Measurements from ENCODE around the gene CYTL1. TPM values are rescaled to one million over a fixed set of nuclear protein-coding genes. Genes with fewer than 3 reads are reported as not detected.
"Not testable (repeated sequence)": the region's sequence is repeated elsewhere in the genome, so short reads cannot be mapped to it uniquely, and the experiment has no call there.

Gene CYTL1, protein sequence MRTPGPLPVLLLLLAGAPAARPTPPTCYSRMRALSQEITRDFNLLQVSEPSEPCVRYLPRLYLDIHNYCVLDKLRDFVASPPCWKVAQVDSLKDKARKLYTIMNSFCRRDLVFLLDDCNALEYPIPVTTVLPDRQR
- 10.5 TPM for polyA plus RNA-seq (2013, experiment 1 of 2)
- polyA plus RNA-seq (2013, experiment 2 of 2): 11.0 TPM

DNA sequence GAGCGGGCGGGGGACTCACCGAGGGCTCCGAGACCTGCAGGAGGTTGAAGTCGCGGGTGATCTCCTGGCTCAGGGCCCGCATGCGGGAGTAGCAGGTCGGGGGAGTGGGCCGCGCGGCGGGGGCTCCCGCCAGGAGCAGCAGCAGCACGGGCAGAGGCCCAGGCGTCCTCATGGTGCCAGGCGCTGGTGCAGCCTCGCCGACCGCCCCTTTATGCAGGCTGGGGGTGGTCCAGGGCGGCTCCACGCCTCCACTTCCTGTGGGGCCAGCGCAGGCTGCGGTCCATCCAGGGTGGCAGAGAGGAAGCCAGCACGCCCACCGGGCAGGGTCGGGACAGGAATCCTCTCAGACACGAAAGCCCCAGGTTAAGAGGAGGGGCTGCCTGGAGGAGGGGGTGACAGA, at the start of gene CYTL1:
CYTL1 (minus strand) TSS at position 185 of the 400 bp plus-strand sequence; CDS start at position 172, 13 bp downstream.
- Histone ChIP-seq H3K23ac (ENCODE audit: low read length) (no peak within 1 kb of the TSS), H3K4me1 (ENCODE audit: control insufficient read depth, low read depth, low read length) (peaks cover 2% of the 10 kb centered on the region), H4K5ac (ENCODE audit: low read length) (no peak within 1 kb of the TSS), H2BK15ac (replicated peaks; ENCODE audit: low read depth) (no peak within 1 kb of the TSS), H3K4me3 (ENCODE audit: low read length) (no peak within 1 kb of the TSS), H2BK120ac (ENCODE audit: low read depth, low read length) (no peak within 1 kb of the TSS), H3K27me3 (ENCODE audit: insufficient read depth, low read length, poor library complexity) (no peaks in the 10 kb centered on the region), H3K36me3 (ENCODE audit: control insufficient read depth, insufficient read depth, low read length) (no peaks in the 10 kb centered on the region), H3K4ac (ENCODE audit: low read depth, low read length) (no peak within 1 kb of the TSS), H3K18ac (ENCODE audit: low read length) (no peak within 1 kb of the TSS), H3K79me2 (ENCODE audit: control insufficient read depth, insufficient read depth, low read length) (no peaks in the 10 kb centered on the region), H2BK5ac (ENCODE audit: low read length) (no peak within 1 kb of the TSS), H3K4me2 (ENCODE audit: low read length) (peak within 1 kb of the TSS; percentile 65), H3K27ac (ENCODE audit: low read depth, low read length) (no peak within 1 kb of the TSS), H3K56ac (ENCODE audit: low read length) (peak within 1 kb of the TSS; percentile 77), H3K79me1 (ENCODE audit: low read length) (no peaks in the 10 kb centered on the region), H2AK5ac (ENCODE audit: low read length) (no peak within 1 kb of the TSS), H3K9ac (ENCODE audit: low read length) (peak within 1 kb of the TSS; percentile 55), H4K8ac (ENCODE audit: low read depth, low read length) (no peak within 1 kb of the TSS)
- peak; percentile 31 for DNase-seq
- WGBS (ENCODE audit: extremely low coverage, insufficient coverage, low lambda C conversion rate): no CpG with 5 or more reads among the region's 28 CpGs

DNA sequence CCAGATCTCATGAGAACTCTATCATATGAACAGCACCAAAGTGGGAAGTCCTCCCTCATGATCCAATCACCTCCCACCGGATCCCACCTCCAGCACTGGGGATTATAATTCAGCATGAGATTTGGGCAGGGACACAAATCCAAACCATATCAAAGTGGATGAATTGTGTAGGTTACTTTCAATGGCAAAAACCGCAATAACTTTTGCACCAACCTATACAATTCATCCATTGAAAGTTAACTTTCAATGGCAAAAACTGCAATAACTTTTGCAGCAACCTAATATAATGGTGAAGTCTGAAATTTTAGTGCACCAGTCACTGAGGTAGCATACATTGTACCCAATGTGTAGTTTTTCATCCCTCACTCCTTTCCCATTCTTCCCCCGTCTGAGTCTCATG, 48.6 kb upstream of the CYTL1 start:
- no peak overlapping the region for H4K8ac ChIP-seq (ENCODE audit: low read depth, low read length)
- no peak overlapping the region for H4K5ac ChIP-seq (ENCODE audit: low read length)
- H3K79me1 ChIP-seq (ENCODE audit: low read length): no peaks in the 10 kb centered on the region
- no peak overlapping the region for H3K27ac ChIP-seq (ENCODE audit: low read depth, low read length)
- H3K56ac ChIP-seq (ENCODE audit: low read length): no peak overlapping the region
- H3K4me1 ChIP-seq (ENCODE audit: control insufficient read depth, low read depth, low read length): no peaks in the 10 kb centered on the region
- no peak overlapping the region for H2AK5ac ChIP-seq (ENCODE audit: low read length)
- H3K36me3 ChIP-seq (ENCODE audit: control insufficient read depth, insufficient read depth, low read length): no peaks in the 10 kb centered on the region
- no peak overlapping the region for H3K9ac ChIP-seq (ENCODE audit: low read length)
- H3K23ac ChIP-seq (ENCODE audit: low read length): no peak overlapping the region
- H3K79me2 ChIP-seq (ENCODE audit: control insufficient read depth, insufficient read depth, low read length): no peaks in the 10 kb centered on the region
- H2BK15ac ChIP-seq (replicated peaks; ENCODE audit: low read depth): no peak overlapping the region
- H3K18ac ChIP-seq (ENCODE audit: low read length): no peak overlapping the region
- H2BK5ac ChIP-seq (ENCODE audit: low read length): no peak overlapping the region
- H3K4ac ChIP-seq (ENCODE audit: low read depth, low read length): no peak overlapping the region
- DNase-seq: no peak
- H3K4me2 ChIP-seq (ENCODE audit: low read length): no peak overlapping the region
- H3K4me3 ChIP-seq (ENCODE audit: low read length): no peak overlapping the region
- no peaks in the 10 kb centered on the region for H3K27me3 ChIP-seq (ENCODE audit: insufficient read depth, low read length, poor library complexity)
- H2BK120ac ChIP-seq (ENCODE audit: low read depth, low read length): no peak overlapping the region
- no CpG with 5 or more reads among the region's 3 CpGs for WGBS (ENCODE audit: extremely low coverage, insufficient coverage, low lambda C conversion rate)

DNA sequence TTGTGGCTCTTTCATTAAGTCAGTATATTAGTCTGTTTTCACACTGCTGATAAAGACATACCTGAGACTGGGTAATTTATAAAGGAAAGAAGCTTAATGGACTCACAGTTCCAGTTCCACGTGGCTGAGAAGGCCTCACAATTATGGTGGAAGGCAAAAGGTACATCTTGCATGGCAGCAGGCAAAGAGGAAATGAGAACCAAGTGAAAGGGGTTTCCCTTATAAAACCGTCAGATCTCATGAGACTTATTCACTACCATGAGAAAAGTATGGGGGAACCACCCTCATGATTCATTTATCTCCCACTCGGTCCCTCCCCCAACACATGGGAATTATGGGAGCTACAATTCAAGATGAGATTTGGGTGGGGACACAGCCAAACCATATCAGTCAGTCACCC, 47.7 kb upstream of the CYTL1 start:
- H4K8ac ChIP-seq (ENCODE audit: low read depth, low read length); H2BK5ac ChIP-seq (ENCODE audit: low read length); H4K5ac ChIP-seq (ENCODE audit: low read length); H3K4me3 ChIP-seq (ENCODE audit: low read length); H3K27ac ChIP-seq (ENCODE audit: low read depth, low read length); H3K23ac ChIP-seq (ENCODE audit: low read length); H2BK15ac ChIP-seq (replicated peaks; ENCODE audit: low read depth); H3K4ac ChIP-seq (ENCODE audit: low read depth, low read length); H3K36me3 ChIP-seq (ENCODE audit: control insufficient read depth, insufficient read depth, low read length); H3K27me3 ChIP-seq (ENCODE audit: insufficient read depth, low read length, poor library complexity); DNase-seq; H3K4me2 ChIP-seq (ENCODE audit: low read length); H2AK5ac ChIP-seq (ENCODE audit: low read length); H3K79me1 ChIP-seq (ENCODE audit: low read length); H3K79me2 ChIP-seq (ENCODE audit: control insufficient read depth, insufficient read depth, low read length); H2BK120ac ChIP-seq (ENCODE audit: low read depth, low read length); H3K18ac ChIP-seq (ENCODE audit: low read length); H3K9ac ChIP-seq (ENCODE audit: low read length); H3K56ac ChIP-seq (ENCODE audit: low read length); H3K4me1 ChIP-seq (ENCODE audit: control insufficient read depth, low read depth, low read length): not testable (repeated sequence)
- WGBS (ENCODE audit: extremely low coverage, insufficient coverage, low lambda C conversion rate): no CpG with 5 or more reads among the region's 3 CpGs

DNA sequence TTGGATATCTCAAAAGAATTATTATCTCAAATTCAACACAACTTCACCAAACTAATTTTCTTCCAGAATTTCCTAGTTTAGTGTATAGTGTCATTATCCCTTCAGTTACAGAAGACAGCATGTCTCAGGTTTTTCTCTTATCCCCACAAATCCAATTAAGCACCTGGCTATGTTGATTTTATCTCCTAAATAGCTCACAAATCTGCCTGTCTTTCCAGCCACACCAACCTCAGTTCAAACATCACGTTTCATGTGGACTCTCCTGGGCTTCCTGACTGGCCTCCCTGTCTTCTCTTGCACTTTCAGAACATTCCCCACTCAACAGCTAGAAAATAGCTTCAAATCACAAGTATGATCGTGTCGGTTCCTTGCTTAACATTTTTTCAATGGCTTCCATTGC, 46.8 kb upstream of the CYTL1 start:
- no peak overlapping the region for H2AK5ac ChIP-seq (ENCODE audit: low read length)
- no peak overlapping the region for H3K27ac ChIP-seq (ENCODE audit: low read depth, low read length)
- no peak overlapping the region for H4K5ac ChIP-seq (ENCODE audit: low read length)
- H3K79me1 ChIP-seq (ENCODE audit: low read length): no peaks in the 10 kb centered on the region
- H4K8ac ChIP-seq (ENCODE audit: low read depth, low read length): no peak overlapping the region
- no peak overlapping the region for H2BK15ac ChIP-seq (replicated peaks; ENCODE audit: low read depth)
- H2BK5ac ChIP-seq (ENCODE audit: low read length): no peak overlapping the region
- H3K4me2 ChIP-seq (ENCODE audit: low read length): no peak overlapping the region
- H3K4ac ChIP-seq (ENCODE audit: low read depth, low read length): no peak overlapping the region
- H3K27me3 ChIP-seq (ENCODE audit: insufficient read depth, low read length, poor library complexity): no peaks in the 10 kb centered on the region
- H3K23ac ChIP-seq (ENCODE audit: low read length): no peak overlapping the region
- no peak overlapping the region for H3K56ac ChIP-seq (ENCODE audit: low read length)
- no peak overlapping the region for H3K9ac ChIP-seq (ENCODE audit: low read length)
- no CpG with 5 or more reads among the region's 3 CpGs for WGBS (ENCODE audit: extremely low coverage, insufficient coverage, low lambda C conversion rate)
- DNase-seq: peak; percentile 12
- no peaks in the 10 kb centered on the region for H3K4me1 ChIP-seq (ENCODE audit: control insufficient read depth, low read depth, low read length)
- H3K4me3 ChIP-seq (ENCODE audit: low read length): no peak overlapping the region
- H3K79me2 ChIP-seq (ENCODE audit: control insufficient read depth, insufficient read depth, low read length): no peaks in the 10 kb centered on the region
- no peak overlapping the region for H3K18ac ChIP-seq (ENCODE audit: low read length)
- H3K36me3 ChIP-seq (ENCODE audit: control insufficient read depth, insufficient read depth, low read length): no peaks in the 10 kb centered on the region
- H2BK120ac ChIP-seq (ENCODE audit: low read depth, low read length): no peak overlapping the region

DNA sequence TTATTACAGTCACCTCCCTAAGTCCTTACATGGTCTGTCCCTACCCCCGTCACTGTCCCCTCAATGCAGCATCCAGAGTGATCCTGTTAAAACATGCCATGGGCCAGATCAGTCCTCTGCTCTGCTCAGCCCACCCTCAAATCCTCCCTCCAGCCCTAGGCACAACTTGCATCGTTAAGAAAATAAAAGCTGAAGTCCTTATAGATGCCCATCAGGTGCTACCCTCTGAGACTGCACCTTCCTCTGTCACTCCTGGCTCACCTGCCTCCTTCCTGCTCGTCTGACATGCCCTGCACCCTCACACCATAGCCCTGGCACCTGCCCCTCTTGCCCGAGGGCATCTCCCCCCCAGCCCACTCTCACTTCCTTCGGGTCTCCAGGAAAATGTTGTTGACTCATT, 36.2 kb upstream of the CYTL1 start:
- no peak for DNase-seq
- Histone ChIP-seq H3K18ac (ENCODE audit: low read length) (no peak overlapping the region), H2BK15ac (replicated peaks; ENCODE audit: low read depth) (no peak overlapping the region), H4K8ac (ENCODE audit: low read depth, low read length) (no peak overlapping the region), H3K4ac (ENCODE audit: low read depth, low read length) (no peak overlapping the region), H3K56ac (ENCODE audit: low read length) (no peak overlapping the region), H3K27me3 (ENCODE audit: insufficient read depth, low read length, poor library complexity) (peaks cover 4% of the 10 kb centered on the region), H2BK5ac (ENCODE audit: low read length) (no peak overlapping the region), H3K4me3 (ENCODE audit: low read length) (no peak overlapping the region), H3K4me2 (ENCODE audit: low read length) (no peak overlapping the region), H3K4me1 (ENCODE audit: control insufficient read depth, low read depth, low read length) (no peaks in the 10 kb centered on the region), H2BK120ac (ENCODE audit: low read depth, low read length) (no peak overlapping the region), H2AK5ac (ENCODE audit: low read length) (no peak overlapping the region), H3K23ac (ENCODE audit: low read length) (no peak overlapping the region), H3K36me3 (ENCODE audit: control insufficient read depth, insufficient read depth, low read length) (no peaks in the 10 kb centered on the region), H3K79me2 (ENCODE audit: control insufficient read depth, insufficient read depth, low read length) (no peaks in the 10 kb centered on the region), H3K79me1 (ENCODE audit: low read length) (no peaks in the 10 kb centered on the region), H4K5ac (ENCODE audit: low read length) (no peak overlapping the region), H3K9ac (ENCODE audit: low read length) (no peak overlapping the region), H3K27ac (ENCODE audit: low read depth, low read length) (no peak overlapping the region)
- WGBS (ENCODE audit: extremely low coverage, insufficient coverage, low lambda C conversion rate): no CpG with 5 or more reads among the region's 5 CpGs

DNA sequence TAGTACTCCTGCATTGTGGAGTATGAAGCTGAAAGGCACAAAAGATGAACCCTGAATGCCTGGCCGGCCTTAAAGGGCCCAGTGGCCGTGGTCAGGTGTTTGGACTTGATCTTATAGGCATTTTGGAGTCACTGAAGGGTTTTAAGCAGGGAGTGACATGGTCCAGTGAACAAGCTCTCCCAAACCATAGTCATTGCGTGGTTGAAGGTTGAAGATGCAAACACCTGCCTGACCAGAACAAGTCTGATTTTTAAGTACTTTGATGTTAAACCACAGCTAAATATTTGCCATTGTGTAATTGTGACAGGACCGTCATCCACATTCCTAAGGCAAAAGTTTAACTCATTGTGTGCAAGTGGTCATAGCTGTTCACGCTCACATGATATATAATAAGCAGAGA, 35.3 kb upstream of the CYTL1 start:
- Histone ChIP-seq H3K79me1 (ENCODE audit: low read length) (no peaks in the 10 kb centered on the region), H3K4me2 (ENCODE audit: low read length) (no peak overlapping the region), H2BK120ac (ENCODE audit: low read depth, low read length) (no peak overlapping the region), H3K23ac (ENCODE audit: low read length) (no peak overlapping the region), H3K36me3 (ENCODE audit: control insufficient read depth, insufficient read depth, low read length) (no peaks in the 10 kb centered on the region), H2AK5ac (ENCODE audit: low read length) (no peak overlapping the region), H3K27ac (ENCODE audit: low read depth, low read length) (no peak overlapping the region), H3K9ac (ENCODE audit: low read length) (no peak overlapping the region), H4K5ac (ENCODE audit: low read length) (no peak overlapping the region), H4K8ac (ENCODE audit: low read depth, low read length) (no peak overlapping the region), H3K79me2 (ENCODE audit: control insufficient read depth, insufficient read depth, low read length) (no peaks in the 10 kb centered on the region), H3K4me1 (ENCODE audit: control insufficient read depth, low read depth, low read length) (no peaks in the 10 kb centered on the region), H3K27me3 (ENCODE audit: insufficient read depth, low read length, poor library complexity) (peaks cover 4% of the 10 kb centered on the region), H3K4ac (ENCODE audit: low read depth, low read length) (no peak overlapping the region), H3K56ac (ENCODE audit: low read length) (no peak overlapping the region), H2BK5ac (ENCODE audit: low read length) (no peak overlapping the region), H2BK15ac (replicated peaks; ENCODE audit: low read depth) (no peak overlapping the region), H3K4me3 (ENCODE audit: low read length) (no peak overlapping the region), H3K18ac (ENCODE audit: low read length) (no peak overlapping the region)
- no peak for DNase-seq
- no CpG with 5 or more reads among the region's 5 CpGs for WGBS (ENCODE audit: extremely low coverage, insufficient coverage, low lambda C conversion rate)
